ENCODE measurements around the gene LRRC4.

Gene LRRC4

GRCh38 chr7:128031901-128032604 lies 816 bp upstream of the LRRC4 start:
- peak; percentile 61 for DNase-seq (ENCODE audit: extremely low spot score)
- TF ChIP-seq CTCF (IDR thresholded peaks at IDR 0.05; ENCODE audit: control extremely low read depth, extremely low read depth, low read depth, missing control alignments) = no peak
- CTCF ChIA-PET = interaction anchor here (1.0 to 1.8 kb wide), 2 partner anchors 14 to 327 kb away, joined by 3 to 4 read pairs; no protein-coding TSS in a partner anchor
- POLR2A ChIA-PET = no interaction called here

- no peak for DNase-seq (ENCODE audit: extremely low spot score)
- ChIA-PET POLR2A (no interaction called here), CTCF (interaction anchor here (0.9 to 1.8 kb wide), 6 partner anchors 12 to 238 kb away, joined by 3 to 5 read pairs (median 4); no protein-coding TSS in a partner anchor)
- TF ChIP-seq CTCF (IDR thresholded peaks at IDR 0.05; ENCODE audit: control extremely low read depth, extremely low read depth, low read depth, missing control alignments) = no peak
These were observed 979 bp downstream of the LRRC4 start for GRCh38 chr7:128030263-128030653.

DNA sequence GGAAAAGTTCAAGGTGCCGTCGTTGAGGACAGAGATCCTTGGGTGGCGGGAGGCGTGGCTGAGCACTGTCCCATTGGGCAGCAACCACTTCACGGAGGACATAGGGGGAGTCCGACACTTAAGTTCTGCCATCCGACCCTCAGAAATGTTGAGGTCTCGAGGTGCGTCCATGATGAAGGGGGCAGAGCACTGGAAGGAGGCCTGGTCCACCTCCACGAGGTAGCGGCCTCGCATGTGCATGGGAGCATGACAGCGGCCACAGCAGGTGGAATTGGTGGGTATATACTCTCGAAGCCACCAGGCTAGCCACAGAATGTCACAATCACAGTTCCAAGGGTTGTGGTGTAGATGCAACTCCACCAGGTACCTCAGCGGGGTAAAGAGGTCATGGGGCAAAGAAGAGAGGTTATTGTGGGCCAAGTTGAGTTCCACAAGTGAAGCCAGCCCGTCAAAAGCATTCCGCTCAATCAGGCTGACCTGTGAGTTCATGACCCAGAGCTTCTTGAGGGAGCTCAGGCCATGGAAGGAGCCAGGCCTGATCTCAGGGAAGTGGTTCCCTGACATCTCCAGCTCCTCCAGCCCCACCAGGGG lies 1.7 kb downstream of the LRRC4 start:
- TF ChIP-seq CTCF (IDR thresholded peaks at IDR 0.05; ENCODE audit: control extremely low read depth, extremely low read depth, low read depth, missing control alignments) = no peak
- ChIA-PET CTCF (interaction anchor here (0.9 to 1.8 kb wide), 6 partner anchors 12 to 237 kb away, joined by 3 to 5 read pairs (median 3); no protein-coding TSS in a partner anchor), POLR2A (no interaction called here)
- DNase-seq (ENCODE audit: extremely low spot score) = no peak

- CTCF ChIA-PET = interaction anchor here (0.9 to 1.4 kb wide), 3 partner anchors 24 to 320 kb away, joined by 3 to 4 read pairs (median 3); no protein-coding TSS in a partner anchor
- DNase-seq (ENCODE audit: extremely low spot score) = no peak
- POLR2A ChIA-PET = no interaction called here
- TF ChIP-seq CTCF (IDR thresholded peaks at IDR 0.05; ENCODE audit: control extremely low read depth, extremely low read depth, low read depth, missing control alignments) = no peak
These were observed 3.7 kb downstream of the LRRC4 start for GRCh38 chr7:128027485-128027980.

DNA sequence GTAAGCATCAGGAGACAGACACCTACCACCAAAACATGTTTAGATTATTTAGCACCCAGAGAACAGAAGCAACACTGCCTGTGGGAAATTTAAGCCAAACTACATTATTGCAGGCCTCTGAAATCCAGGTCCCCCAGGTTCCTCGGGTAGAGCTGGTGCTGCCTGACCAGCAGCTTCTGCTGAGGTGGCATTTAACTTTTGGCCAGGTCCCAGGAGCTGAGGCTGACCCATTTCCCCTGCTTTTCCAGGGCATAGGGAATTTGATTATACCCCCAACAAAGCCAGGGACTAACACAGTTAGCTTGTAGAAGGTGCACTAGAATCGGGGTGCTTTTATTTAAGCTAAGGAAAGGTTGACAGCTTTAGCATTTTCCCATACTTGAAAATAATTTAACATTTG lies 4.7 kb downstream of the LRRC4 start:
- POLR2A ChIA-PET = no interaction called here

More for the DNA sequence above, 4.7 kb downstream of the LRRC4 start:
- CTCF ChIA-PET = interaction anchor here (0.8 to 1.4 kb wide), 5 partner anchors 8 to 319 kb away, joined by 3 to 4 read pairs (median 3); no protein-coding TSS in a partner anchor
- TF ChIP-seq CTCF (IDR thresholded peaks at IDR 0.05; ENCODE audit: control extremely low read depth, extremely low read depth, low read depth, missing control alignments) = no peak
- no peak for DNase-seq (ENCODE audit: extremely low spot score)

Data from GM10248 (cell line).